ENCODE results near the gene LARGE1. TPM values are rescaled to one million over a fixed set of nuclear protein-coding genes. Genes with fewer than 3 reads are reported as not detected.

Gene LARGE1
- total RNA-seq, 1 experiment from 2014 or later, result 5.2 TPM

GRCh38 chr22:33871935-33872334 lies 48.3 kb downstream of the LARGE1 start:
- POLR2A ChIA-PET, result interaction anchor here (0.7 kb wide), 1 partner anchor 1041 kb away, joined by 6 read pairs; no protein-coding TSS in a partner anchor
- no peaks in the 10 kb centered on the region for H3K36me3 Mint-ChIP-seq (ENCODE audit: insufficient read depth, unreplicated experiment)
- no peaks in the 10 kb centered on the region for H3K4me1 Mint-ChIP-seq (ENCODE audit: insufficient read depth, unreplicated experiment)
- H3K4me3 Mint-ChIP-seq (ENCODE audit: unreplicated experiment), result no peak overlapping the region
- H3K27me3 Mint-ChIP-seq (ENCODE audit: insufficient read depth, unreplicated experiment), result no peaks in the 10 kb centered on the region
- no TSS peak for BruUV-seq (replicated peaks)
- H3K27ac Mint-ChIP-seq (ENCODE audit: low read depth, unreplicated experiment), result no peak overlapping the region
- intact Hi-C loops (cut with micrococcal nuclease), result no loop called here
- no peaks in the 10 kb centered on the region for H3K9me3 Mint-ChIP-seq (ENCODE audit: unreplicated experiment)
- CTCF ChIA-PET, result no interaction called here
- TF ChIP-seq, protein P1, sequence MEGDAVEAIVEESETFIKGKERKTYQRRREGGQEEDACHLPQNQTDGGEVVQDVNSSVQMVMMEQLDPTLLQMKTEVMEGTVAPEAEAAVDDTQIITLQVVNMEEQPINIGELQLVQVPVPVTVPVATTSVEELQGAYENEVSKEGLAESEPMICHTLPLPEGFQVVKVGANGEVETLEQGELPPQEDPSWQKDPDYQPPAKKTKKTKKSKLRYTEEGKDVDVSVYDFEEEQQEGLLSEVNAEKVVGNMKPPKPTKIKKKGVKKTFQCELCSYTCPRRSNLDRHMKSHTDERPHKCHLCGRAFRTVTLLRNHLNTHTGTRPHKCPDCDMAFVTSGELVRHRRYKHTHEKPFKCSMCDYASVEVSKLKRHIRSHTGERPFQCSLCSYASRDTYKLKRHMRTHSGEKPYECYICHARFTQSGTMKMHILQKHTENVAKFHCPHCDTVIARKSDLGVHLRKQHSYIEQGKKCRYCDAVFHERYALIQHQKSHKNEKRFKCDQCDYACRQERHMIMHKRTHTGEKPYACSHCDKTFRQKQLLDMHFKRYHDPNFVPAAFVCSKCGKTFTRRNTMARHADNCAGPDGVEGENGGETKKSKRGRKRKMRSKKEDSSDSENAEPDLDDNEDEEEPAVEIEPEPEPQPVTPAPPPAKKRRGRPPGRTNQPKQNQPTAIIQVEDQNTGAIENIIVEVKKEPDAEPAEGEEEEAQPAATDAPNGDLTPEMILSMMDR (IDR thresholded peaks at IDR 0.05; ENCODE audit: unreplicated experiment), result no peak
- no peak for DNase-seq (ENCODE audit: unreplicated experiment)

- H3K36me3 Mint-ChIP-seq (ENCODE audit: insufficient read depth, unreplicated experiment), result no peaks in the 10 kb centered on the region
- no peak for DNase-seq (ENCODE audit: unreplicated experiment)
- TF ChIP-seq, protein P1 (IDR thresholded peaks at IDR 0.05; ENCODE audit: unreplicated experiment), result no peak
- no peak overlapping the region for H3K27ac Mint-ChIP-seq (ENCODE audit: low read depth, unreplicated experiment)
- ChIA-PET POLR2A (no interaction called here), CTCF (no interaction called here)
- H3K4me3 Mint-ChIP-seq (ENCODE audit: unreplicated experiment), result no peak overlapping the region
- H3K27me3 Mint-ChIP-seq (ENCODE audit: insufficient read depth, unreplicated experiment), result no peaks in the 10 kb centered on the region
- no peaks in the 10 kb centered on the region for H3K9me3 Mint-ChIP-seq (ENCODE audit: unreplicated experiment)
- no TSS peak for BruUV-seq (replicated peaks)
- intact Hi-C loops (cut with micrococcal nuclease), result no loop called here
- H3K4me1 Mint-ChIP-seq (ENCODE audit: insufficient read depth, unreplicated experiment), result peaks cover under 1% of the 10 kb centered on the region
Measured at GRCh38 chr22:33869946-33870345, 50.3 kb downstream of the LARGE1 start.

- TF ChIP-seq, protein P1 (IDR thresholded peaks at IDR 0.05; ENCODE audit: unreplicated experiment), result no peak
- DNase-seq (ENCODE audit: unreplicated experiment), result no peak
- ChIA-PET CTCF (no interaction called here), POLR2A (no interaction called here)
- intact Hi-C loops (cut with micrococcal nuclease), result no loop called here
- BruUV-seq (replicated peaks), result no TSS peak
- Mint-ChIP-seq H3K27ac (ENCODE audit: low read depth, unreplicated experiment) (no peak overlapping the region), H3K9me3 (ENCODE audit: unreplicated experiment) (no peaks in the 10 kb centered on the region), H3K36me3 (ENCODE audit: insufficient read depth, unreplicated experiment) (no peaks in the 10 kb centered on the region), H3K4me1 (ENCODE audit: insufficient read depth, unreplicated experiment) (peaks cover 7% of the 10 kb centered on the region), H3K4me3 (ENCODE audit: unreplicated experiment) (no peak overlapping the region), H3K27me3 (ENCODE audit: insufficient read depth, unreplicated experiment) (no peaks in the 10 kb centered on the region)
Measured at GRCh38 chr22:33867971-33868370, 52.3 kb downstream of the LARGE1 start.

- ChIA-PET POLR2A (interaction anchor here (0.7 kb wide), 1 partner anchor 53 kb away, joined by 3 read pairs; no protein-coding TSS in a partner anchor), CTCF (no interaction called here)
- Mint-ChIP-seq H3K4me1 (ENCODE audit: insufficient read depth, unreplicated experiment) (peaks cover 7% of the 10 kb centered on the region), H3K27me3 (ENCODE audit: insufficient read depth, unreplicated experiment) (no peaks in the 10 kb centered on the region), H3K36me3 (ENCODE audit: insufficient read depth, unreplicated experiment) (no peaks in the 10 kb centered on the region), H3K4me3 (ENCODE audit: unreplicated experiment) (no peak overlapping the region), H3K9me3 (ENCODE audit: unreplicated experiment) (no peaks in the 10 kb centered on the region), H3K27ac (ENCODE audit: low read depth, unreplicated experiment) (no peak overlapping the region)
- intact Hi-C loops (cut with micrococcal nuclease), result no loop called here
- TF ChIP-seq, protein P1 (IDR thresholded peaks at IDR 0.05; ENCODE audit: unreplicated experiment), result no peak
- BruUV-seq (replicated peaks), result no TSS peak
- no peak for DNase-seq (ENCODE audit: unreplicated experiment)
Measured at GRCh38 chr22:33867118-33867866, 53.0 kb downstream of the LARGE1 start.

Data from MCF 10A (cell line).